ENCODE results near the gene GNG13.

Gene GNG13

GRCh38 chr16:765488-765865 is 35.1 kb downstream of the GNG13 start:
- H3K4me3 ChIP-seq (ENCODE audit: control insufficient read depth, low read depth, low read length), result no peak overlapping the region
- no peak for TF ChIP-seq CTCF (conservative IDR thresholded peaks at IDR 0.05; ENCODE audit: control insufficient read depth, insufficient read depth, low read depth, low read length)
- no peak for DNase-seq (ENCODE audit: low read depth)

- DNase-seq (ENCODE audit: low read depth), result no peak
- H3K4me3 ChIP-seq (ENCODE audit: control insufficient read depth, low read depth, low read length), result no peak overlapping the region
- no peak for TF ChIP-seq CTCF (conservative IDR thresholded peaks at IDR 0.05; ENCODE audit: control insufficient read depth, insufficient read depth, low read depth, low read length)
Measured at GRCh38 chr16:764848-765487, 35.6 kb downstream of the GNG13 start.

DNA sequence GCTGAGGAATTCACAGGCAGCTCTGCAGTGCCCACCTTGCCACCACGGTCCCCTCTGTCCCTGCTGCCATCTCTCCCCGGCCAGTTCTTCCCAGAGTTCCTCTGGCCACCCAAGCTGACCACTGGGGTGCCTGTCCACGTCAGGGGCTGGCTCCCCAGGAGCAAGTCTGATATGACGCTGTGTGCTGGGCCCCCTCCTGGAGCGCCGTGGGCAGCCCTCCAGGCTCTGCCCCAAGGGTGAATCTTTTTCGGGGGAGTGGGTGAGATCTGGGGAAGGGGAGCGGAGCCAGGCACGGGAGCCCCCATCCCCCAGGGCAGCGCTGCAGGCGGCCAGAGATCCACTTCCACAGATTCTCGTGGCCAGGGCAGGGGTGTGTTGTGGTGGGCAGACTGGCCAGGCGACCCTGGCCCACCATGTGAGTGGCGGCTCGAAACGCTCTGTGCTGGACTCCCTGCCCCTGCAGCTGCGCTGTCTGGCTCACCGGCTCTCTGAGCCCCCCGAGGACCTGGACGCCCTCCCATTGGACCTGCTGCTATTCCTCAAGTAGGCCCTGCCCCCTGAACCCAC is 36.3 kb downstream of the GNG13 start:
- no peak for DNase-seq (ENCODE audit: low read depth)
- H3K4me3 ChIP-seq (ENCODE audit: control insufficient read depth, low read depth, low read length), result no peak overlapping the region
- TF ChIP-seq CTCF (conservative IDR thresholded peaks at IDR 0.05; ENCODE audit: control insufficient read depth, insufficient read depth, low read depth, low read length), result no peak

- DNase-seq (ENCODE audit: low read depth), result no peak
- no peak overlapping the region for H3K4me3 ChIP-seq (ENCODE audit: control insufficient read depth, low read depth, low read length)
- no peak for TF ChIP-seq CTCF (conservative IDR thresholded peaks at IDR 0.05; ENCODE audit: control insufficient read depth, insufficient read depth, low read depth, low read length)
Measured at GRCh38 chr16:763369-764183, 37.0 kb downstream of the GNG13 start.

DNA sequence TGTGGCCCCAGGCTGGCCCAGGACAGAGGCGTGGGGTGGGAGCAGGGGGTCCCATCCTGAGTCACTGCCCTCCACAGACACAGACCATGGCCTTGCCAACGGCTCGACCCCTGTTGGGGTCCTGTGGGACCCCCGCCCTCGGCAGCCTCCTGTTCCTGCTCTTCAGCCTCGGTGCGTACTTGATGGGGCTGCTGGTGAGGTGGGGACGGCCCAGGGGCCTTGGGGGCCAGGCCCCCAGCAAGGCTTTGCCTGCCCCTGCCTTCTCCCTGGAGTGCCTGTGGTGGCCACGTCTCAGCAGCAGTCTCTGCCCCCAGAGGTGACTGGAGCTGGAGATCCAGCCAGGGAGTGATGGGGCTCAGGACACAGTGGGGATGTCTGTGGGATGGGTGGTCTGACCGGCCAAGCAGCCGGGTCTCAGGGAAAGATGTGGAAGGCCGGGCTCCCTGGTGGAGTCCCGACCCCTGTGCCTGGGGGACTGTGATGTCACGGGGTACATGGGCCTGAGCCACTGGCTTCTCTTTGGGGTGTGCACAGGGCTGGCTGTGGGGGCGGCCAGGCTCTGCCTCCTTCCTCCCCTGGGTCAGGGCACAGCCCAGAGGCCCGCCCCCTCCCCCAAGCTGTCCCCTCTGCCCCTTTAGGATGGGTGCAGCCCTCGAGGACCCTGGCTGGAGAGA is 37.8 kb downstream of the GNG13 start:
- no peak overlapping the region for H3K4me3 ChIP-seq (ENCODE audit: control insufficient read depth, low read depth, low read length)
- TF ChIP-seq CTCF (conservative IDR thresholded peaks at IDR 0.05; ENCODE audit: control insufficient read depth, insufficient read depth, low read depth, low read length), result no peak
- DNase-seq (ENCODE audit: low read depth), result no peak

GRCh38 chr16:761625-762513 is 38.7 kb downstream of the GNG13 start:
- no peak for TF ChIP-seq CTCF (conservative IDR thresholded peaks at IDR 0.05; ENCODE audit: control insufficient read depth, insufficient read depth, low read depth, low read length)
- no peak overlapping the region for H3K4me3 ChIP-seq (ENCODE audit: control insufficient read depth, low read depth, low read length)
- no peak for DNase-seq (ENCODE audit: low read depth)
